Stomach (tissue), 4 donors: ENCODE results near the gene AVPR2.

ENCODE experiments used
- CTCF ChIP-seq, 7 experiments: fragments of 450-650 bp in 4 of 7; fragments of 200-600 bp in 3 of 7; sonication (generic) in 3 of 7; IDR thresholded peaks; one replicate each; pipeline ENCODE4 v1.5.1; 2016 to 2019; ENCODE audit warnings: antibody characterized with exemption in 7 of 7, control low read depth in 2 of 7, mild to moderate bottlenecking in 1 of 7
- EP300 ChIP-seq: sonication (generic); formaldehyde crosslinking; IDR thresholded peaks from one replicate; pipeline ENCODE4 v1.6.1; 2017; ENCODE audit warnings: antibody characterized with exemption
- POLR2A ChIP-seq, 4 donors: fragments of 450-650 bp; IDR thresholded peaks; one replicate each; pipeline ENCODE4 v1.6.1; 2016; ENCODE audit warnings: antibody characterized with exemption in 4 of 4, control low read depth in 2 of 4, mild to moderate bottlenecking in 1 of 4, moderate library complexity in 1 of 4
- POLR2AphosphoS5 ChIP-seq, 3 donors: sonication (generic); formaldehyde crosslinking; IDR thresholded peaks; one replicate each; pipeline ENCODE4 v1.6.1; 2016; ENCODE audit warnings: antibody characterized with exemption in 3 of 3

GRCh38 chrX:153931748-153932147 lies 27.3 kb downstream of the AVPR2 start:
- TF ChIP-seq CTCF (IDR thresholded peaks at IDR 0.05) (no peak), POLR2A (IDR thresholded peaks at IDR 0.05) (no peak), POLR2AphosphoS5 (IDR thresholded peaks at IDR 0.05) (no peak), EP300 (no peak)
